SIG-M5 (cell line): ENCODE data around the gene DENND1A.

Experiments
- DNase-seq: peaks from one replicate; lab custom pipeline; 2025; lab: John Stamatoyannopoulos, UW

DENND1A gene

GRCh38 chr9:123370526-123371227 lies 559.2 kb downstream of the DENND1A start:
- no peak for DNase-seq

- no peak for DNase-seq
Measured at GRCh38 chr9:123370108-123370507, 559.8 kb downstream of the DENND1A start.

GRCh38 chr9:123369296-123369695 lies 560.6 kb downstream of the DENND1A start:
- DNase-seq, result no peak

- no peak for DNase-seq
Measured at GRCh38 chr9:123368536-123369153, 561.3 kb downstream of the DENND1A start.

- DNase-seq, result no peak
Measured at GRCh38 chr9:123368023-123368422, 561.9 kb downstream of the DENND1A start.

GRCh38 chr9:123365881-123366528 lies 563.9 kb downstream of the DENND1A start:
- DNase-seq, result no peak

- no peak for DNase-seq
Measured at GRCh38 chr9:123365287-123365880, 564.5 kb downstream of the DENND1A start.

- no peak for DNase-seq
Measured at GRCh38 chr9:123364241-123364824, 565.6 kb downstream of the DENND1A start.

GRCh38 chr9:123362856-123363255 lies 567.1 kb downstream of the DENND1A start:
- DNase-seq, result no peak

- DNase-seq, result no peak
Measured at GRCh38 chr9:123361731-123362510, 568.0 kb downstream of the DENND1A start.

- no peak for DNase-seq
Measured at GRCh38 chr9:123361086-123361730, 568.7 kb downstream of the DENND1A start.

- no peak for DNase-seq
Measured at GRCh38 chr9:123360161-123361085, 569.5 kb downstream of the DENND1A start.

GRCh38 chr9:123359546-123359945 lies 570.4 kb downstream of the DENND1A start:
- no peak for DNase-seq

- no peak for DNase-seq
Measured at GRCh38 chr9:123359106-123359505, 570.8 kb downstream of the DENND1A start.

GRCh38 chr9:123358181-123358905 lies 571.6 kb downstream of the DENND1A start:
- DNase-seq, result no peak

GRCh38 chr9:123357743-123358059 lies 572.2 kb downstream of the DENND1A start:
- no peak for DNase-seq

- no peak for DNase-seq
Measured at GRCh38 chr9:123356851-123357742, 572.8 kb downstream of the DENND1A start.

GRCh38 chr9:123355761-123356431 lies 574.0 kb downstream of the DENND1A start, which contains the start of gene CRB2:
CRB2 (plus strand) TSS chr9:123356197; CDS start chr9:123356261, 64 bp downstream.
- DNase-seq, result no peak
